DMS114 treated with DMSO at 0.1 percent for 48 hours (cell line): ENCODE results near the gene MKRN2.
"Not testable (repeated sequence)": the region's sequence is repeated elsewhere in the genome, so short reads cannot be mapped to it uniquely, and the experiment has no call there.

Source experiments
- DNase-seq: peaks from one replicate; lab custom pipeline; 2025; ENCODE audit not compliant: unreplicated experiment; lab: John Stamatoyannopoulos, UW

The MKRN2 gene

DNA sequence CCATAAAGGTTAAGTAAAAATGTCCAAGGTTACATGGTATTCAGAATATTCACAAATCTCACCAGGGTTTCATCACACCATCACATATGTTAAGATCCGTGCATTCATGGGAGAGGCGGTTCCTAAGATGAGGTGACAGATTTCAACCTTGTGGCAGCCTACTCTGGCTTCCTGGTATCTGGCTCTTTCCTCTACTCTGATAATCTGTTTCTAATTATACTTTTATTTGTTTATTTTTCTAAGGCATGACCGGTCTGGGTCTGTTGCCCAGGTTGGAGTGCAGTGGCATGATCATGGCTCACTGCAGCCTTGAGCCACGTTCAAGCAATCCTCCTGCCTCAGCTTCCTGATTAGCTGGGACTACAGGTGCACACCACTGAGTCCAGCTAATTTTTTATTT is 72.7 kb downstream of the MKRN2 start:
- DNase-seq, result no peak

DNA sequence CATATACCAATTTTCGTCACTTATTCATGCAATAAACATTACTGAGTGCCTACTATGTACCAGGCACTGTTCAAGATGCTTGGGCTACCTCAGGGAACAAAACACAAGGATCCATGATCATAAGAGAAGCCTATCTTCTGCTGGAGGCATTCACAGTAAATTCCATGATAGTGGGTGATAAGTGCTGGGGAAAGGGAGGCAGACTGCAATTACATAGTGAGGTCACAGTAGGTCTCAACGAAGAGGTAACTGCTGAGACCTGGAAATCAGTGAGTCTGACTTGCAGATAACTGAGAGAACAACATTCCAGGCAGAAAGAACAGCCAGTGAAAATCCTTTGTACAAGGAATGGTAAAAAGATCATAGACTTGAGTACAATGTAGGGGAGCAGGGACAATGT is 73.4 kb downstream of the MKRN2 start:
- no peak for DNase-seq

DNA sequence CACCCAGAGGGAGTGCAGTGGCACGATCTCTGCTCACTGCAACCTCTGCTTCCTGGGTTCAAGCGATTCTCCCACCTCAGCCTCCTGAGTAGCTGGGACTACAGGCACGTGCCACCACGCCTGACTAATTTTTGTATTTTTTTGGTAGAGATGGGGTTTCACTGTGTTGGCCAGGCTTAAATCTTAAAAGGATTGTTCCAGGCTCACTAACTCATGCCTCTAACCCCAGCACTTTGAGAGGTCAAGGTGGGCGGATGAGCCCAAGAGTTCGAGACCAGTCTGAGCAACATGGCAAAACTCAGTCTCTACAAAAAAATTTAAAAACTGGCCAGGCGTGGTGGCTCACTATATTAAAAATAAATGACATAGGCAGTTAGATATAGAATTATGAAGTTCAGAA is 74.0 kb downstream of the MKRN2 start:
- not testable (repeated sequence) for DNase-seq

DNA sequence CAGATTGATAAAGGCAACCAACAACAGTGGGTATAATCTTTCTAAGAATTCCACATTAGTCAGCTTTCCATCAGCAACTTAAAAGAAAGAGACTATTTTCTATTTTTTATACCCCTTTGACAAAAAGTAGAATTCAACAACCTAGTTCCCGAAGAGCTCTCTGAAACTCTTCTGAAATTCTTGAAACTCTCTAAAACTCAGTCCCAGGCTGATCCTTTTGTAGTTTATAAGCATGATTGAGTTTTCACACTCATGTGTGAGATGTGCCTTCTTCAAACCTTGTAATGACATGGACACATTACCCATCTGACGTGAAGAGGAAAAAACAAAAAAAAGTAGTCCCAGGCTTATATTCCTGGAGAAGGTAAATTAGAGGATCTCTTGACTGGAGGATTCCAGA is 75.6 kb downstream of the MKRN2 start:
- DNase-seq, result no peak

DNA sequence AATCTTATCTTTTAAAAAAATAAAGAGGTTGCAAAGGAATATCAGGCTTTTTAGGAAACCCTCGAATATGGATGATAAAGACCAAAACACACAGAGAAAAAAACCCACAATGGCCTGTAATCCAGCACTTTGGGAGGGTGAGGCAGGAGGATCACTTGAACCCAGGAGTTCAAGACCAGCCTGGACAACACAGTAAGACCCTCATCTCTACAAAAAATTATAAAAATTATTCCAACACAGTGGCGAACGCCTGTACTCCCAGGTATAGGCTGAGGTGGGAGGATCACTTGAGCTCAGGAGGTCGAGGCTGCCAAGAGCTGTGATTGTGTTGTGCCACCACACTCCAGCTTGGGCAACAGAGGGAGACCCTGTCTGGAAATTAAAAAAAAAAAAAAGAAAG is 76.2 kb downstream of the MKRN2 start:
- DNase-seq, result no peak
